GM19397 (cell line): Measurements from ENCODE around the gene OR4F6.

Source experiments
- ATAC-seq: cut with Tn5 transposase; IDR thresholded peaks from one replicate; pipeline ENCODE4 v1.9.1; 2021; ENCODE audit warnings: mild to moderate bottlenecking, moderate library complexity; ENCODE audit not compliant: unreplicated experiment

The OR4F6 gene

GRCh38 chr15:101804375-101804774, 1.1 kb downstream of the OR4F6 start:
- ATAC-seq = no peak

- ATAC-seq = no peak
Observed at GRCh38 chr15:101804941-101805340, 1.6 kb downstream of the OR4F6 start.

- no peak for ATAC-seq
Observed at GRCh38 chr15:101805605-101806345, 2.5 kb downstream of the OR4F6 start.

- no peak for ATAC-seq
Observed at GRCh38 chr15:101807345-101807945, 4.1 kb downstream of the OR4F6 start.

GRCh38 chr15:101808201-101808600, 4.9 kb downstream of the OR4F6 start:
- ATAC-seq = no peak

GRCh38 chr15:101810456-101810855, 7.1 kb downstream of the OR4F6 start:
- no peak for ATAC-seq

- ATAC-seq = no peak
Observed at GRCh38 chr15:101810876-101811275, 7.6 kb downstream of the OR4F6 start.

GRCh38 chr15:101811902-101812301, 8.6 kb downstream of the OR4F6 start, which contains the start of gene OR4F15:
OR4F15 (plus strand) TSS chr15:101812202; CDS start chr15:101818187, 5,985 bp downstream.
- no peak for ATAC-seq

- ATAC-seq = no peak
Observed at GRCh38 chr15:101813803-101814534, 10.7 kb downstream of the OR4F6 start.

- ATAC-seq = no peak
Observed at GRCh38 chr15:101820781-101821180, 17.5 kb downstream of the OR4F6 start.

GRCh38 chr15:101827257-101827656, 23.9 kb downstream of the OR4F6 start:
- ATAC-seq = no peak

GRCh38 chr15:101828774-101829173, 25.5 kb downstream of the OR4F6 start:
- no peak for ATAC-seq

GRCh38 chr15:101841656-101842055, 38.3 kb downstream of the OR4F6 start:
- ATAC-seq = no peak

GRCh38 chr15:101844916-101845315, 41.6 kb downstream of the OR4F6 start:
- ATAC-seq = no peak

GRCh38 chr15:101852356-101852755, 49.0 kb downstream of the OR4F6 start:
- ATAC-seq = no peak
